KMS-11 (cell line): ENCODE results near the gene SLC7A1.

Experiments used
- H2AFZ ChIP-seq: fragments of 200-600 bp; sonication (generic); 2 replicates; pipeline ENCODE4 v1.6.1; 2016; ENCODE audit warnings: antibody characterized with exemption, mixed run types, low read depth
- H3K27ac ChIP-seq: fragments of 200-600 bp; sonication (generic); 2 replicates; pipeline ENCODE4 v1.6.1; 2016; ENCODE audit warnings: mild to moderate bottlenecking, mixed run types
- H3K27me3 ChIP-seq: fragments of 200-600 bp; sonication (generic); 2 replicates; pipeline ENCODE4 v1.6.1; 2017; ENCODE audit warnings: mild to moderate bottlenecking, low read depth, mixed run types, moderate library complexity; ENCODE audit not compliant: insufficient read depth
- H3K36me3 ChIP-seq: fragments of 200-600 bp; sonication (generic); 2 replicates; pipeline ENCODE4 v1.6.1; 2017; ENCODE audit warnings: mild to moderate bottlenecking, mixed run types; ENCODE audit not compliant: insufficient read depth
- H3K4me1 ChIP-seq: fragments of 200-600 bp; sonication (generic); 2 replicates; pipeline ENCODE4 v1.6.1; 2016; ENCODE audit warnings: mild to moderate bottlenecking, low read depth, mixed run types; ENCODE audit not compliant: poor library complexity, severe bottlenecking
- H3K4me2 ChIP-seq: fragments of 200-600 bp; sonication (generic); 2 replicates; pipeline ENCODE4 v1.7.0; 2016; ENCODE audit warnings: mild to moderate bottlenecking, mixed run types
- H3K4me3 ChIP-seq: fragments of 200-600 bp; sonication (generic); IDR thresholded peaks from 2 replicates; pipeline ENCODE4 v1.6.1; 2017; ENCODE audit warnings: low read depth, low read length, mixed read lengths; ENCODE audit not compliant: insufficient read depth
- H3K79me2 ChIP-seq: fragments of 200-600 bp; sonication (generic); 2 replicates; pipeline ENCODE4 v1.6.1; 2016; ENCODE audit warnings: low read depth, mixed run types; ENCODE audit not compliant: insufficient read depth
- H3K9ac ChIP-seq: fragments of 200-600 bp; sonication (generic); 2 replicates; pipeline ENCODE4 v1.6.1; 2016; ENCODE audit warnings: mild to moderate bottlenecking, mixed run types
- H4K20me1 ChIP-seq: fragments of 200-600 bp; sonication (generic); 2 replicates; pipeline ENCODE4 v1.6.1; 2016; ENCODE audit warnings: mild to moderate bottlenecking, mixed run types; ENCODE audit not compliant: insufficient read depth
- CTCF ChIP-seq: fragments of 200-600 bp; sonication (generic); conservative IDR thresholded peaks from 2 replicates; pipeline ENCODE4 v1.6.1; 2017; ENCODE audit warnings: low read depth, mild to moderate bottlenecking, antibody characterized with exemption, low read length, moderate library complexity, mixed read lengths

SLC7A1 gene

GRCh38 chr13:29536853-29537252 lies 58.6 kb downstream of the SLC7A1 start:
- H3K27ac ChIP-seq: no peak overlapping the region
- H3K4me3 ChIP-seq: no peak overlapping the region
- no peaks in the 10 kb centered on the region; the same call in 1 of the 2 replicates for H3K79me2 ChIP-seq
- H4K20me1 ChIP-seq: no peaks in the 10 kb centered on the region
- TF ChIP-seq CTCF: no peak
- no peaks in the 10 kb centered on the region for H3K4me1 ChIP-seq
- H3K4me2 ChIP-seq: no peak overlapping the region
- no peaks in the 10 kb centered on the region for H3K27me3 ChIP-seq
- no peak overlapping the region for H3K9ac ChIP-seq
- no peak overlapping the region for H2AFZ ChIP-seq
- no peaks in the 10 kb centered on the region for H3K36me3 ChIP-seq

- Histone ChIP-seq H3K79me2 (no peaks in the 10 kb centered on the region; the same call in 1 of the 2 replicates), H3K4me3 (no peak overlapping the region), H3K4me2 (no peak overlapping the region), H4K20me1 (no peaks in the 10 kb centered on the region), H3K9ac (no peak overlapping the region), H2AFZ (no peak overlapping the region), H3K27ac (no peak overlapping the region), H3K4me1 (no peaks in the 10 kb centered on the region), H3K36me3 (no peaks in the 10 kb centered on the region), H3K27me3 (no peaks in the 10 kb centered on the region)
- TF ChIP-seq CTCF: no peak
Measured at GRCh38 chr13:29535663-29536655, 59.5 kb downstream of the SLC7A1 start.

- H3K4me3 ChIP-seq: no peak overlapping the region
- no peaks in the 10 kb centered on the region for H3K79me2 ChIP-seq
- H3K4me2 ChIP-seq: no peak overlapping the region
- no peaks in the 10 kb centered on the region for H4K20me1 ChIP-seq
- no peaks in the 10 kb centered on the region for H3K27me3 ChIP-seq
- no peak for TF ChIP-seq CTCF
- no peaks in the 10 kb centered on the region for H3K4me1 ChIP-seq
- H2AFZ ChIP-seq: no peak overlapping the region
- H3K9ac ChIP-seq: no peak overlapping the region
- H3K27ac ChIP-seq: no peak overlapping the region
- H3K36me3 ChIP-seq: no peaks in the 10 kb centered on the region
Measured at GRCh38 chr13:29534083-29534482, 61.4 kb downstream of the SLC7A1 start.

- Histone ChIP-seq H3K27me3 (no peaks in the 10 kb centered on the region), H3K36me3 (no peaks in the 10 kb centered on the region), H3K27ac (no peak overlapping the region), H3K4me1 (no peaks in the 10 kb centered on the region), H3K9ac (no peak overlapping the region), H4K20me1 (no peaks in the 10 kb centered on the region), H3K4me2 (no peak overlapping the region), H3K4me3 (no peak overlapping the region), H3K79me2 (no peaks in the 10 kb centered on the region), H2AFZ (no peak overlapping the region)
- no peak for TF ChIP-seq CTCF
Measured at GRCh38 chr13:29532821-29533220, 62.7 kb downstream of the SLC7A1 start.
